Pancreas (tissue), 10 donors: ENCODE measurements around the gene NLRP13. TPM values are rescaled to one million over a fixed set of nuclear protein-coding genes. Genes with fewer than 3 reads are reported as not detected.

ENCODE experiments used
- ATAC-seq, 4 donors: fragments of 200-7000 bp; cut with Tn5 transposase; one replicate each; pipeline versions ENCODE4 v1.8.0 to v1.9.1; 2020; ENCODE audit warnings: mild to moderate bottlenecking in 4 of 4, moderate library complexity in 4 of 4
- DNase-seq, 6 donors: peaks; one replicate each; pipeline ENCODE4 v3.0.0-alpha.2; 2020
- FAIRE-seq: peaks from 2 replicates; lab custom pipeline; 2012; peaks lifted over from hg19 to GRCh38; lab: Jason Lieb, UNC
- H3K27ac ChIP-seq, 4 donors: fragments of 200-600 bp; sonication (generic); 1 replicate in 3 of 4; 2 replicates in 1 of 4; pipeline versions ENCODE4 v1.5.0 to v1.8.0; 2020
- H3K27me3 ChIP-seq, 4 donors: fragments of 200-600 bp; one replicate each; pipeline ENCODE4 v1.8.0; 2021
- H3K36me3 ChIP-seq, 3 donors: fragments of 200-600 bp; sonication (generic) in 1 of 3; one replicate each; pipeline versions ENCODE4 v1.5.0 to v1.8.0; 2020 to 2021
- H3K4me1 ChIP-seq, 3 donors: fragments of 200-600 bp; one replicate each; pipeline ENCODE4 v1.8.0; 2021
- H3K4me3 ChIP-seq, 4 donors: fragments of 200-600 bp; sonication (generic) in 2 of 4; one replicate each; pipeline versions ENCODE4 v1.5.0 to v1.8.0; 2020 to 2021
- H3K9me3 ChIP-seq, 4 donors: fragments of 200-600 bp; one replicate each; pipeline ENCODE4 v1.8.0; 2021
- CTCF ChIP-seq, 4 donors: fragments of 200-600 bp; sonication (generic) in 3 of 4; IDR thresholded peaks; one replicate each; pipeline versions ENCODE4 v1.5.0 to v1.8.0; 2021; ENCODE audit warnings: antibody characterized with exemption in 4 of 4
- WGBS, 2 donors: extraction: QIAGEN DNeasy Blood & Tissue Kit; methylation state at CpG; one replicate each; pipeline ENCODE4 v1.1.7; 2013; 5-methylcytosine and 5-hydroxymethylcytosine counted together
- intact Hi-C, 3 donors: fragments of 100-400 bp; cut with DNase I; formaldehyde crosslinking; loops; one replicate each; pipeline versions ENCODE4 v1.11.1 to v1.14.2; 2022
- polyA plus RNA-seq, 2 donors: library from polyadenylated mRNA; stranded (reverse); fragments of 200-250 nt; gene quantifications; one replicate each; pipeline ENCODE4 v1.2.3, GENCODE V29; 2013
- total RNA-seq, 6 donors: library from RNA; stranded (reverse); fragmentation: NEBNext Ultra II Directional in 4 of 6; extraction: Animal tissue kit (Norgen Biotek cat#: 25700) in 4 of 6; gene quantifications; one replicate each; pipeline versions ENCODE4 v1.2.1 to v1.2.4, GENCODE V29; 2021 to 2023
- donor health status: healthy with polysubstance abuse.
- donor health status: DM: no; HTN: no; CAD: no; lungs with moderate emphysema.
- donor health status: DM: no; HTN: no; CAD: no.
- donor health status: control.
- donor health status: control.
- donor health status: Bipolar disorder and iron deficiency.
- donor health status: DM: yes; HTN: yes; CAD: no.
- donor health status: DM: no; HTN: no; CAD: no.
- donor health status: DM: no; HTN: no; CAD: no.
- donor health status: DM: yes; HTN: yes; CAD: no.

The NLRP13 gene
- total and polyA plus RNA-seq, 8 donors: 0.02 TPM; not detected in 7

- FAIRE-seq (no peak), ATAC-seq (no peak), DNase-seq (no peak)
- H3K27ac ChIP-seq: no peak overlapping the region
- no peaks in the 10 kb centered on the region for H3K9me3 ChIP-seq
- H3K36me3 ChIP-seq: no peaks in the 10 kb centered on the region
- no peaks in the 10 kb centered on the region for H3K4me1 ChIP-seq
- H3K27me3 ChIP-seq: no peaks in the 10 kb centered on the region
- TF ChIP-seq CTCF (IDR thresholded peaks at IDR 0.05): no peak
- 40 to 53% methylated on average over 5 of the region's 5 CpGs for WGBS, 2 donors
- no peak overlapping the region for H3K4me3 ChIP-seq
- intact Hi-C loops: no loop called here
Measured at GRCh38 chr19:55858969-55859368, 73.2 kb downstream of the NLRP13 start.

- no peak for DNase-seq
- Histone ChIP-seq H3K27me3 (no peaks in the 10 kb centered on the region), H3K4me3 (no peak overlapping the region), H3K27ac (no peak overlapping the region), H3K36me3 (no peaks in the 10 kb centered on the region), H3K4me1 (no peaks in the 10 kb centered on the region), H3K9me3 (no peaks in the 10 kb centered on the region)
- intact Hi-C loops: no loop called here
- no peak for TF ChIP-seq CTCF (IDR thresholded peaks at IDR 0.05)
- WGBS, 2 donors: 76 to 83% methylated on average over 14 of the region's 14 CpGs
- ATAC-seq: no peak
- FAIRE-seq: no peak
Measured at GRCh38 chr19:55858401-55858800, 73.7 kb downstream of the NLRP13 start.

GRCh38 chr19:55857974-55858373 lies 74.2 kb downstream of the NLRP13 start:
- 75 to 85% methylated on average over 23 of the region's 23 CpGs for WGBS, 2 donors
- H3K27ac ChIP-seq: no peak overlapping the region
- no peak for ATAC-seq
- DNase-seq: no peak
- H3K36me3 ChIP-seq: no peaks in the 10 kb centered on the region
- FAIRE-seq: no peak
- intact Hi-C loops: no loop called here
- H3K9me3 ChIP-seq: no peaks in the 10 kb centered on the region
- no peaks in the 10 kb centered on the region for H3K4me1 ChIP-seq
- H3K27me3 ChIP-seq: no peaks in the 10 kb centered on the region
- TF ChIP-seq CTCF (IDR thresholded peaks at IDR 0.05): no peak
- no peak overlapping the region for H3K4me3 ChIP-seq

- H3K36me3 ChIP-seq: no peaks in the 10 kb centered on the region
- no peaks in the 10 kb centered on the region for H3K4me1 ChIP-seq
- no peak overlapping the region for H3K27ac ChIP-seq
- H3K9me3 ChIP-seq: no peaks in the 10 kb centered on the region
- intact Hi-C loops: no loop called here
- FAIRE-seq: no peak
- no peak for ATAC-seq
- H3K27me3 ChIP-seq: no peaks in the 10 kb centered on the region
- DNase-seq: no peak
- H3K4me3 ChIP-seq: no peak overlapping the region
- WGBS, 2 donors: 52 to 71% methylated on average over 4 of the region's 4 CpGs
- TF ChIP-seq CTCF (IDR thresholded peaks at IDR 0.05): no peak
Measured at GRCh38 chr19:55857149-55857548, 75.0 kb downstream of the NLRP13 start.

GRCh38 chr19:55855160-55855559 lies 77.0 kb downstream of the NLRP13 start:
- no peak for DNase-seq
- WGBS, 2 donors: 25 to 43% methylated on average over 1 of the region's 1 CpG
- Histone ChIP-seq H3K27ac (no peak overlapping the region), H3K4me3 (no peak overlapping the region), H3K4me1 (no peaks in the 10 kb centered on the region), H3K9me3 (no peaks in the 10 kb centered on the region), H3K27me3 (no peaks in the 10 kb centered on the region), H3K36me3 (no peaks in the 10 kb centered on the region)
- ATAC-seq: no peak
- FAIRE-seq: no peak
- no peak for TF ChIP-seq CTCF (IDR thresholded peaks at IDR 0.05)
- intact Hi-C loops: no loop called here

Other genes with a start within 250 kb of the NLRP13 start
- gene NLRP9, start 193.9 kb downstream of the NLRP13 start, total RNA-seq: under 1 TPM in 2 of 6 donors, not detected in 4; 0.09 to 0.12 TPM
- under 1 TPM; 0.04 to 0.05 TPM for gene NLRP9, start 193.9 kb downstream of the NLRP13 start, polyA plus RNA-seq
- gene RFPL4A, start 173.2 kb downstream of the NLRP13 start, total RNA-seq: under 1 TPM in 2 of 6 donors, not detected in 4; 0.17 to 0.75 TPM
- gene RFPL4A, start 173.2 kb downstream of the NLRP13 start, polyA plus RNA-seq: under 1 TPM in 1 of 2 donors, not detected in 1; 0.70 TPM
- not detected for gene RFPL4AL1, start 163.2 kb downstream of the NLRP13 start, total RNA-seq
- gene RFPL4AL1, start 163.2 kb downstream of the NLRP13 start, polyA plus RNA-seq: not detected
- under 1 TPM in 5 of 6 donors, not detected in 1; 0.06 to 0.22 (median 0.14) TPM for gene NLRP11, start 100.3 kb downstream of the NLRP13 start, total RNA-seq
- under 1 TPM; 0.04 to 0.09 TPM for gene NLRP11, start 100.3 kb downstream of the NLRP13 start, polyA plus RNA-seq
- not detected for gene NLRP4, start 95.8 kb downstream of the NLRP13 start, total RNA-seq
- gene NLRP4, start 95.8 kb downstream of the NLRP13 start, polyA plus RNA-seq: not detected
- not detected for gene NLRP8, start 15.5 kb upstream of the NLRP13 start, total RNA-seq
- not detected for gene NLRP8, start 15.5 kb upstream of the NLRP13 start, polyA plus RNA-seq
- not detected for gene NLRP5, start 54.4 kb upstream of the NLRP13 start, total RNA-seq
- gene NLRP5, start 54.4 kb upstream of the NLRP13 start, polyA plus RNA-seq: not detected
- gene ZNF787, start 189.0 kb upstream of the NLRP13 start, total RNA-seq: 10 to 100 TPM; 22.1 to 41.9 (median 25.6) TPM
- gene ZNF787, start 189.0 kb upstream of the NLRP13 start, polyA plus RNA-seq: 10 to 100 TPM; 13.6 to 31.1 TPM
- gene ZNF444, start 209.0 kb upstream of the NLRP13 start, total RNA-seq: 10 to 100 TPM; 27.9 to 47.9 (median 32.5) TPM
- 10 to 100 TPM; 67.5 to 99.0 TPM for gene ZNF444, start 209.0 kb upstream of the NLRP13 start, polyA plus RNA-seq
- not detected for gene GALP, start 243.7 kb upstream of the NLRP13 start, total RNA-seq
- not detected for gene GALP, start 243.7 kb upstream of the NLRP13 start, polyA plus RNA-seq